Esophagus squamous epithelium (tissue), 5 donors: ENCODE data around the gene TWIST2. TPM values are rescaled to one million over a fixed set of nuclear protein-coding genes. Genes with fewer than 3 reads are reported as not detected.
A peak's percentile ranks its signal among the peaks of the same experiment; 100 is the strongest.

Source experiments
- DNase-seq: peaks from one replicate; lab custom pipeline; 2025; lab: John Stamatoyannopoulos, UW
- H3K27ac ChIP-seq, 4 donors: fragments of 200-600 bp; sonication (generic); one replicate each; pipeline ENCODE4 v1.5.1; 2016 to 2019; ENCODE audit warnings: mild to moderate bottlenecking in 1 of 4
- H3K27me3 ChIP-seq, 4 donors: fragments of 200-600 bp; sonication (generic); 1 replicate in 3 of 4; 2 replicates in 1 of 4; pipeline versions ENCODE4 v1.5.1 to v1.6.0; 2017 to 2021; ENCODE audit warnings: antibody characterized with exemption in 1 of 4
- H3K36me3 ChIP-seq, 3 donors: fragments of 200-600 bp; sonication (generic); one replicate each; pipeline ENCODE4 v1.5.1; 2016 to 2019
- H3K4me1 ChIP-seq, 3 donors: fragments of 200-600 bp; sonication (generic); one replicate each; pipeline ENCODE4 v1.5.1; 2017 to 2019
- H3K4me3 ChIP-seq, 4 donors: fragments of 200-600 bp; sonication (generic); 1 replicate in 3 of 4; 2 replicates in 1 of 4; pipeline ENCODE4 v1.5.1; 2016 to 2019; ENCODE audit warnings: mild to moderate bottlenecking in 2 of 4, moderate library complexity in 1 of 4
- H3K9me3 ChIP-seq, 3 donors: fragments of 200-600 bp; sonication (generic); one replicate each; pipeline ENCODE4 v1.5.1; 2016 to 2019
- POLR2A ChIP-seq, 4 donors: fragments of 450-650 bp; IDR thresholded peaks; one replicate each; pipeline ENCODE4 v1.6.1; 2017; ENCODE audit warnings: antibody characterized with exemption in 4 of 4, mild to moderate bottlenecking in 4 of 4, moderate library complexity in 3 of 4
- WGBS, 2 donors: methylation state at CpG; one replicate each; pipeline ENCODE4 v1.1.5; 2018; 5-methylcytosine and 5-hydroxymethylcytosine counted together
- intact Hi-C: fragments of 100-400 bp; cut with DNase I; formaldehyde crosslinking; loops from one replicate; pipeline ENCODE4 v1.15.0; 2022
- total RNA-seq, 4 donors: library from RNA; depleted of rRNA; stranded (reverse); fragments of >200 nt; gene quantifications; one replicate each; pipeline ENCODE4 v1.1.0, GENCODE V29; 2016
- TF ChIP-seq, protein P1 (sequence below), 6 experiments: fragments of 450-650 bp in 4 of 6; fragments of 200-600 bp in 2 of 6; sonication (generic) in 2 of 6; IDR thresholded peaks; one replicate each; pipeline ENCODE4 v1.5.1; 2016 to 2019; ENCODE audit warnings: antibody characterized with exemption in 6 of 6, mild to moderate bottlenecking in 4 of 6, moderate library complexity in 4 of 6
- donor health status: DM: yes; HTN: yes; CAD: no.

The TWIST2 gene
- total RNA-seq, 4 donors from 2014 or later, result 3.1 to 33.0 (median 4.9) TPM

DNA sequence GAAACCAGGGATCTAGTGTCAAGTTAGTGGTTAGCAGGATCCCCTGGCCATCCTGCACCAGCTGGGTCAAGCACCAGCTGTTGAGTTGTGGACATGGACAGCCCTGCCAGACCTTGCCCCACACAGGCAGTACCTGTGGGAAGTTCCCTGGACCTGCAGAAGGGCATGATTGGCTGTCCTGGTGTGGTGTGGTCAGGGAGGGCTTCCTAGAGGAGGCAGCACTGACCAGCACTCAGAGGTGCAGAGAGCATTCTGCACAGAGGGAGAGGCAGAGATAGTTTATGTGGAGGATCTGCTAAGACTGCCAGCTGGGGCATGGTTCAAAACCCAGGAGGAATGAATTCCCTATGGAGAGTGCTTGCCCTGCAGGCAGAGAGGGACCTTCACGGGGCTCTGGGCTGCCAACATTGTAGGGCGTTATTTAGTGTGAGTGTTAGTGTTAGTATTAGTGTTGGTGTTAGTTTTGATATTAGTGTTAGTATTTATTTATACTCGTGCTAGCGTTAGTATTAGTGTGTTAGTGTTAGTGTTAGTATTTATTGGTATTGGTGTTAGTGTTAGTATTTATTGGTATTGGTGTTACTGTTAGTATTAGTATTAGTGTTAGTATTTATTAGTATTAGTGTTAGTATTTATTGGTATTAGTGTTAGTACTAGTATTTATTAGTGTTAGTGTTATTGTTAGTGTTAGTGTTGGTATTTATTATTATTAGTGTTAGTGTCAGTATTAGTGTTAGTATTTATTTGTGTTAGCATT is 31.9 kb downstream of the TWIST2 start:
- intact Hi-C loops, result no loop called here
- H3K9me3 ChIP-seq, result no peaks in the 10 kb centered on the region
- H3K27ac ChIP-seq, result no peak overlapping the region
- WGBS, 2 donors, result 79 to 81% methylated on average over 4 of the region's 4 CpGs
- H3K4me1 ChIP-seq, result peaks cover 0 to 39% (median 13%) of the 10 kb centered on the region in 3 donors
- no peak for TF ChIP-seq POLR2A (IDR thresholded peaks at IDR 0.05)
- TF ChIP-seq, protein P1, sequence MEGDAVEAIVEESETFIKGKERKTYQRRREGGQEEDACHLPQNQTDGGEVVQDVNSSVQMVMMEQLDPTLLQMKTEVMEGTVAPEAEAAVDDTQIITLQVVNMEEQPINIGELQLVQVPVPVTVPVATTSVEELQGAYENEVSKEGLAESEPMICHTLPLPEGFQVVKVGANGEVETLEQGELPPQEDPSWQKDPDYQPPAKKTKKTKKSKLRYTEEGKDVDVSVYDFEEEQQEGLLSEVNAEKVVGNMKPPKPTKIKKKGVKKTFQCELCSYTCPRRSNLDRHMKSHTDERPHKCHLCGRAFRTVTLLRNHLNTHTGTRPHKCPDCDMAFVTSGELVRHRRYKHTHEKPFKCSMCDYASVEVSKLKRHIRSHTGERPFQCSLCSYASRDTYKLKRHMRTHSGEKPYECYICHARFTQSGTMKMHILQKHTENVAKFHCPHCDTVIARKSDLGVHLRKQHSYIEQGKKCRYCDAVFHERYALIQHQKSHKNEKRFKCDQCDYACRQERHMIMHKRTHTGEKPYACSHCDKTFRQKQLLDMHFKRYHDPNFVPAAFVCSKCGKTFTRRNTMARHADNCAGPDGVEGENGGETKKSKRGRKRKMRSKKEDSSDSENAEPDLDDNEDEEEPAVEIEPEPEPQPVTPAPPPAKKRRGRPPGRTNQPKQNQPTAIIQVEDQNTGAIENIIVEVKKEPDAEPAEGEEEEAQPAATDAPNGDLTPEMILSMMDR (IDR thresholded peaks at IDR 0.05), result no peak
- H3K27me3 ChIP-seq, result peaks cover 0 to 16% (median 0%) of the 10 kb centered on the region in 4 donors
- no peaks in the 10 kb centered on the region for H3K36me3 ChIP-seq
- no peak overlapping the region for H3K4me3 ChIP-seq
- DNase-seq, result no peak

DNA sequence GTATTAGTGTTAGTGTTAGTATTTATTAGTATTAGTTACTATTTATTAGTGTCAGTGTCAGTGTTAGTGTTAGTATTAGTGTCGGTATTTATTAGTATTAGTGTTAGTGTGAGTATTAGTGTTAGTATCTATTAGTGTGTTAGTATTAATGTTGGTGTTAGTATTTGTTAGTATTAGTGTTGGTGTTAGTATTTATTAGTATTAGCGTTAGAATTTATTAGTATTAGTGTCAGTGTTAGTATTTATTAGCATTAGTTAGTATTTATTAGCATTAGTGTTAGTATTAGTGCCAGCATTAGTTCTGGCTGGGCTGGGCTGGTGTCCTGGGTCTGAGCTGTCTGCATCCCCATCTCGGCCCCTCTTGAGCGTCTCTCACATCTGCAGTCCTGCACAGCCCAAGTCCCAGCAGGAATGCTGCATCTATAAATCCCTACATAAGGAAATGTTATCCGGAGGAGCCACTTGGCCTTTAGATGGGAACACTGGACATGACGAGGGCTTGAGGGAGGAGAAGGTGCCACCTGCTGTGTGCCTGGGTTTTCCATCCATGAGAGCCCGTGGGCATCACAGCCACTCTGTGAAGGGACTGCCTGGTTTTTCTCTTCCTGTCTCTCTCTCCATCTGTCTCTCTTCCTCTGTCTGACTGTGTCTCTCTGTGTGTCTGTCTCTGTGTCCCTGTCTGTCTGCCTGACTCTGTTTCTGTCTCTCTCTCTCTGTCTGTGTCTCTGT is 33.6 kb downstream of the TWIST2 start:
- Histone ChIP-seq H3K36me3 (no peaks in the 10 kb centered on the region), H3K9me3 (no peaks in the 10 kb centered on the region), H3K27ac (no peak overlapping the region), H3K4me1 (peaks cover 0 to 30% (median 6%) of the 10 kb centered on the region in 3 donors), H3K4me3 (no peak overlapping the region), H3K27me3 (peaks cover 0 to 16% (median 0%) of the 10 kb centered on the region in 4 donors)
- no peak for DNase-seq
- TF ChIP-seq, protein P1 (IDR thresholded peaks at IDR 0.05), result no peak
- TF ChIP-seq POLR2A (IDR thresholded peaks at IDR 0.05), result no peak
- intact Hi-C loops, result no loop called here
- WGBS, 2 donors, result 65 to 72% methylated on average over 5 to 7 of the region's 7 CpGs

DNA sequence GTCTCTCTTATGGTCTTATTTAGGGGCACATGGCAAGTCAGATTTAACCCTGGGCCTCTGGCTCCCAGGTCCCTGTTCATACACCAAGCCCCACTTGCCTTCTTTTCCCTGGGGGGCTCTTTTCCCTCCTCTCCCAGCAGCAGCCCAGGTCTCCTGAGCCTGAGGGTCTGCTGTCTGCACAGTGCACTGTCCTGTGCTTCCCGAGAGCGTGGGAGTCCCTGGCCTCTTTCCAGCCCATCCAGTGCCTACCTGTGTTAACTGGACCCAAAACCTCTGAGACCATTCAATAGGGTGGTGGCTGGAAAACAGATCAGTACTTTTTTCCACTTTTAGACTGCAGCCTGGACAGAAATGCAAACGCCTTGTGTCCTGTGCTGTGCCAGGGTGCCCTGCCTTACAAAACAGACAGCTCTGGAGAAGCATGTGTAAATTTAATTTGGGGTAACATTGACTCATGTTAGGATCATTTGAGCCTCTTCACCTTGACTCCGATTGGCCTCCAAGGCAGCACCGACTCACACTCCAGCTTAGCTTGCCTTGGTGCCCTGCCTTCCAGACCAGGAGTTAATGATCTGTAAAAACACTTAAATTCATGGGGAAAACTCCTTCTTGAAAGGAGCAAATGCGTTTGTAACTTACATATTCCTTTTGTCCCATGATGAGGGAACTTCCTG is 34.3 kb downstream of the TWIST2 start:
- peaks cover 0 to under 1% (median 0%) of the 10 kb centered on the region in 3 donors for H3K36me3 ChIP-seq
- TF ChIP-seq POLR2A (IDR thresholded peaks at IDR 0.05), result no peak
- TF ChIP-seq, protein P1 (IDR thresholded peaks at IDR 0.05), result no peak
- 46 to 63% methylated on average over 3 to 6 of the region's 6 CpGs for WGBS, 2 donors
- no peaks in the 10 kb centered on the region for H3K9me3 ChIP-seq
- H3K4me3 ChIP-seq, result no peak overlapping the region
- intact Hi-C loops, result no loop called here
- peak overlapping the region in 1 of 4 donors; percentile 52 for H3K27ac ChIP-seq
- peaks cover 0 to 16% (median 0%) of the 10 kb centered on the region in 4 donors for H3K27me3 ChIP-seq
- H3K4me1 ChIP-seq, result peaks cover 0 to 29% (median 6%) of the 10 kb centered on the region in 3 donors
- DNase-seq, result no peak

DNA sequence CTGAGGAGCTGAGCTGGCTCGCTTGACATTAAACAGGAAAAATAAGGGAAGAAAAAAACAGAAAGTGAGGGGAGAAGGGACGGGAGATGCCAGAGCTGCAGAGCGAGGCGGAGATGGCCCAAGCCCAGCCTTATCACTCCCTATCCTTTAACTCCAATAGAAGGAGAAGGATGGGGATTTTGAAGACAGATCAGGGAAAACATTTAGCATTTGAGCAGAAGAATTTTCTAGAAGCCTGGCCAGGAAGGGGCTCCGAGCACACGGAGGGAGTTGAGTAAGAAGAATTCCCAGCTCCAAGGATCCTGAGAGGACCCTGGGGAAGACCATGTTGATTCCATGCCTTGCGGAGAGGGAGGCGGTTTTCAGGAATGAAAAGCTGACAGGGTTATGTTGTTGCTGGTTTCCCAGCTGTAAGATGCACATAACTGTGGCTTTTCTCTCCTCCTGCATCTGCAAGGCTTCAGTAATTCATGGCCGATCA is 35.6 kb downstream of the TWIST2 start:
- WGBS, 2 donors, result 71 to 72% methylated on average over 9 of the region's 9 CpGs
- no peak overlapping the region for H3K4me3 ChIP-seq
- no peak for DNase-seq
- intact Hi-C loops, result no loop called here
- H3K27me3 ChIP-seq, result peaks cover 0 to 16% (median 0%) of the 10 kb centered on the region in 4 donors
- peaks cover 0 to 29% (median 6%) of the 10 kb centered on the region in 3 donors for H3K4me1 ChIP-seq
- H3K36me3 ChIP-seq, result peaks cover 0 to 6% (median 0%) of the 10 kb centered on the region in 3 donors
- no peaks in the 10 kb centered on the region for H3K9me3 ChIP-seq
- TF ChIP-seq, protein P1 (IDR thresholded peaks at IDR 0.05), result no peak
- TF ChIP-seq POLR2A (IDR thresholded peaks at IDR 0.05), result no peak
- peak overlapping the region in 1 of 4 donors; percentile 52 for H3K27ac ChIP-seq
